Mononuclear cell (primary cell): ENCODE results near the gene GCH1. TPM values are rescaled to one million over a fixed set of nuclear protein-coding genes. Genes with fewer than 3 reads are reported as not detected.

Experiments used
- H3K27me3 ChIP-seq: 2 replicates; pipeline ENCODE4 v1.6.0; 2011; ENCODE audit warnings: low read length, control low read depth; ENCODE audit not compliant: insufficient read depth
- H3K4me1 ChIP-seq: 2 replicates; pipeline ENCODE4 v1.5.1; 2011; ENCODE audit warnings: mild to moderate bottlenecking, low read length, control low read depth; ENCODE audit not compliant: insufficient read depth
- H3K4me3 ChIP-seq: 2 replicates; pipeline ENCODE4 v1.5.1; 2011; ENCODE audit warnings: mild to moderate bottlenecking, low read length, moderate library complexity
- H3K9me3 ChIP-seq: 2 replicates; pipeline ENCODE4 v1.5.1; 2011; ENCODE audit warnings: low read depth, mild to moderate bottlenecking, control low read depth, low read length
- total RNA-seq: library from RNA; depleted of rRNA; stranded (reverse); fragments of >200 nt; gene quantifications from one replicate; pipeline ENCODE4 v1.2.3, GENCODE V29; 2012

GCH1 gene
- total RNA-seq, 1 donor = 43.8 TPM

- Histone ChIP-seq H3K27me3 (peaks cover 2% of the 10 kb centered on the region), H3K4me3 (no peak overlapping the region), H3K9me3 (no peaks in the 10 kb centered on the region), H3K4me1 (no peaks in the 10 kb centered on the region)
These were observed 107.8 kb downstream of the GCH1 start for GRCh38 chr14:54794796-54795195.

GRCh38 chr14:54794159-54794558 lies 108.5 kb downstream of the GCH1 start:
- Histone ChIP-seq H3K4me1 (no peaks in the 10 kb centered on the region), H3K27me3 (peaks cover 2% of the 10 kb centered on the region), H3K9me3 (no peaks in the 10 kb centered on the region), H3K4me3 (no peak overlapping the region)

GRCh38 chr14:54792288-54792687 lies 110.3 kb downstream of the GCH1 start:
- H3K4me1 ChIP-seq = peaks cover 7% of the 10 kb centered on the region
- H3K4me3 ChIP-seq = no peak overlapping the region
- H3K9me3 ChIP-seq = no peaks in the 10 kb centered on the region
- H3K27me3 ChIP-seq = peaks cover 2% of the 10 kb centered on the region

Other genes starting within 250 kb of the GCH1 start
- gene WDHD1, start 124.3 kb upstream of the GCH1 start, total RNA-seq = 2.1 TPM
- 14.7 TPM for gene SOCS4, start 124.4 kb upstream of the GCH1 start, total RNA-seq
- 96.1 TPM for gene MAPK1IP1L, start 148.8 kb upstream of the GCH1 start, total RNA-seq
- 126 TPM for gene LGALS3, start 226.4 kb upstream of the GCH1 start, total RNA-seq